HepG2 (cell line): ENCODE results near the gene THOP1. TPM values are rescaled to one million over a fixed set of nuclear protein-coding genes. Genes with fewer than 3 reads are reported as not detected.

Source experiments
- ATAC-seq: fragments of 200-7000 bp; cut with Tn5 transposase; 3 replicates; pipeline ENCODE4 v1.9.1; 2020; ENCODE audit warnings: mild to moderate bottlenecking, moderate library complexity
- BruUV-seq: library from RNA; stranded (reverse); fragments of 400-500 nt; replicated peaks from 2 replicates; lab custom pipeline; 2021; lab: Mats Ljungman, UMichigan
- CTCF ChIA-PET: fragments of 300-600 bp; formaldehyde crosslinking; extraction: SDS; loops from one replicate; lab custom pipeline; 2021; ENCODE audit warnings: low total read pairs, inconsistent platforms, low intra/inter-chr PET ratio; lab: Yijun Ruan, JAX
- POLR2A ChIA-PET: fragments of 350-600 bp; sonication (Branson Sonifier 250); formaldehyde crosslinking; loops from one replicate; lab custom pipeline; 2020; ENCODE audit warnings: antibody characterized with exemption, inconsistent platforms; lab: Yijun Ruan, JAX
- DNase-seq: peaks from one replicate; pipeline ENCODE4 v3.0.0-alpha.2; 2015; ENCODE audit warnings: low spot score
- FAIRE-seq: peaks from 3 replicates; lab custom pipeline; 2011; peaks lifted over from hg19 to GRCh38; lab: Jason Lieb, UNC
- H2AFZ ChIP-seq: one replicate; pipeline ENCODE4 v1.6.1; 2011; ENCODE audit warnings: low read length, inconsistent platforms
- H3K27ac ChIP-seq: fragments of 300-600 bp; 3 replicates; pipeline ENCODE4 v1.8.0; 2011; ENCODE audit warnings: mixed run types, mild to moderate bottlenecking, mixed read lengths, low read length, inconsistent platforms; ENCODE audit not compliant: insufficient read depth; ENCODE audit errors: extremely low read length
- H3K27me3 ChIP-seq, 2 experiments: fragments of 200-600 bp in 1 of 2; 2 replicates in 1 of 2; 3 replicates in 1 of 2; pipeline versions ENCODE4 v1.6.0 to v1.8.0; 2011; ENCODE audit warnings: low read length in 2 of 2, mild to moderate bottlenecking in 2 of 2, moderate library complexity in 2 of 2, inconsistent platforms in 1 of 2; ENCODE audit not compliant: insufficient read depth in 2 of 2, control insufficient read depth in 1 of 2
- H3K36me3 ChIP-seq, 2 experiments: fragments of 200-600 bp in 1 of 2; replicated peaks in 1 of 2; 2 replicates in 1 of 2; 3 replicates in 1 of 2; pipeline versions ENCODE4 v1.5.1 to v1.8.0; 2011; ENCODE audit warnings: low read length in 2 of 2, inconsistent platforms in 1 of 2; ENCODE audit not compliant: insufficient read depth in 2 of 2, control insufficient read depth in 1 of 2
- H3K4me1 ChIP-seq: 2 replicates; pipeline ENCODE4 v1.5.1; 2012; ENCODE audit warnings: low read length, inconsistent platforms; ENCODE audit not compliant: insufficient read depth
- H3K4me2 ChIP-seq: 2 replicates; pipeline ENCODE4 v1.6.0; 2011; ENCODE audit warnings: low read depth, low read length, inconsistent platforms
- H3K4me3 ChIP-seq, 3 experiments: fragments of 200-600 bp in 1 of 3; sonication (generic), shearing (Covaris generic) in 1 of 3; replicated peaks in 1 of 3; 2 replicates each; pipeline ENCODE4 v1.5.1; 2011 to 2016; ENCODE audit warnings: low read length in 3 of 3, inconsistent platforms in 2 of 3, low read depth in 2 of 3, mild to moderate bottlenecking in 2 of 3, control low read depth in 1 of 3, mixed read lengths in 1 of 3; ENCODE audit not compliant: insufficient read depth in 1 of 3
- H3K79me2 ChIP-seq: one replicate; pipeline ENCODE4 v1.6.1; 2011; ENCODE audit warnings: low read length, inconsistent platforms; ENCODE audit not compliant: insufficient read depth
- H3K9ac ChIP-seq: 2 replicates; pipeline ENCODE4 v1.6.0; 2011; ENCODE audit warnings: mild to moderate bottlenecking, low read depth, low read length, inconsistent platforms; ENCODE audit not compliant: insufficient read depth
- H3K9me3 ChIP-seq: 2 replicates; pipeline ENCODE4 v1.5.1; 2012; ENCODE audit warnings: mild to moderate bottlenecking, low read length
- H4K20me1 ChIP-seq: 2 replicates; pipeline ENCODE4 v1.6.0; 2011; ENCODE audit warnings: inconsistent platforms, mild to moderate bottlenecking, low read length, moderate library complexity; ENCODE audit not compliant: insufficient read depth
- FOXK2 ChIP-seq: fragments of 450-650 bp; IDR thresholded peaks from 2 replicates; pipeline ENCODE4 v1.6.1; 2016
- GLI4 ChIP-seq: sonication (generic); formaldehyde crosslinking; IDR thresholded peaks from 2 replicates; pipeline ENCODE4 v1.5.1; 2020; ENCODE audit warnings: missing genetic modification reagents, mild to moderate bottlenecking, moderate library complexity, borderline replicate concordance
- GMEB1 ChIP-seq: sonication (generic); formaldehyde crosslinking; IDR thresholded peaks from 2 replicates; pipeline ENCODE4 v1.5.1; 2020; ENCODE audit warnings: missing genetic modification reagents, mild to moderate bottlenecking, borderline replicate concordance
- MIER3 ChIP-seq: IDR thresholded peaks from 2 replicates; pipeline ENCODE4 v1.6.1; 2016; ENCODE audit warnings: missing compliant biosample characterization, borderline replicate concordance
- SOX13 ChIP-seq, 3 experiments: fragments of 450-650 bp in 1 of 3; sonication (generic) in 1 of 3; formaldehyde crosslinking in 1 of 3; IDR thresholded peaks in 2 of 3; conservative IDR thresholded peaks in 1 of 3; 2 replicates each; pipeline versions ENCODE4 v1.5.0 to v1.6.1; 2016 to 2020; ENCODE audit warnings: antibody characterized with exemption in 1 of 3, mild to moderate bottlenecking in 1 of 3, missing compliant biosample characterization in 1 of 3, missing genetic modification reagents in 1 of 3, moderate library complexity in 1 of 3
- TGIF2 ChIP-seq: IDR thresholded peaks from 2 replicates; pipeline ENCODE4 v1.6.1; 2016; ENCODE audit warnings: control low read depth, missing compliant biosample characterization
- ZNF18 ChIP-seq: sonication (generic); formaldehyde crosslinking; IDR thresholded peaks from 2 replicates; pipeline ENCODE4 v1.8.0; 2022; ENCODE audit warnings: mild to moderate bottlenecking, missing genetic modification reagents; ENCODE audit not compliant: insufficient replicate concordance
- ZNF543 ChIP-seq: sonication (generic); formaldehyde crosslinking; IDR thresholded peaks from 2 replicates; pipeline ENCODE4 v1.4.0; 2020; ENCODE audit warnings: mild to moderate bottlenecking, missing genetic modification reagents
- ZNF547 ChIP-seq: sonication (generic); formaldehyde crosslinking; IDR thresholded peaks from 2 replicates; pipeline ENCODE4 v1.5.1; 2020; ENCODE audit warnings: mild to moderate bottlenecking, missing genetic modification reagents
- ZNF550 ChIP-seq: sonication (generic); formaldehyde crosslinking; IDR thresholded peaks from 2 replicates; pipeline ENCODE4 v1.4.0; 2020; ENCODE audit warnings: mild to moderate bottlenecking, missing genetic modification reagents, borderline replicate concordance
- ZNF614 ChIP-seq: IDR thresholded peaks from 2 replicates; pipeline ENCODE4 v1.6.1; 2018; ENCODE audit warnings: missing biosample characterization, missing genetic modification reagents, inconsistent platforms, borderline replicate concordance
- WGBS: methylation state at CpG from one replicate; pipeline ENCODE4 v1.1.6; 2017; ENCODE audit warnings: low lambda C conversion rate; 5-methylcytosine and 5-hydroxymethylcytosine counted together
- in situ Hi-C: cut with HindIII; loops from 2 replicates; pipeline ENCODE4 v1.10.0; 2017; ENCODE audit warnings: low pct_unique_long_range_greater_than_20kb; ENCODE audit not compliant: extremely low pct_ligation_motif_present
- intact Hi-C: fragments of 100-400 bp; cut with micrococcal nuclease; formaldehyde crosslinking; loops from one replicate; pipeline ENCODE4 v1.10.0; 2022; ENCODE audit not compliant: unreplicated experiment
- polyA plus RNA-seq, 8 experiments: library from polyadenylated mRNA; depleted of rRNA in 3 of 8; stranded (reverse) in 7 of 8; unstranded in 1 of 8; fragments of >200 nt; fragmentation: Illumina TruSeq in 4 of 8; extraction: Trizol in 4 of 8; gene quantifications; 2 replicates each; pipeline versions ENCODE4 v1.2.1 to v1.2.3, GENCODE V29; 2011 to 2016; ENCODE audit warnings: low read depth in 4 of 8, missing spikeins in 1 of 8, mixed read lengths in 1 of 8; ENCODE audit not compliant: insufficient read depth in 1 of 8
- total RNA-seq, 5 experiments: library from RNA; depleted of rRNA; stranded (reverse); fragments of >200 nt; fragmentation: Illumina TruSeq; extraction: Trizol; gene quantifications; 2 replicates each; pipeline ENCODE4 v1.2.3, GENCODE V29; 2016; ENCODE audit warnings: low read depth in 1 of 5
- TF ChIP-seq, protein P1 (sequence below): sonication (generic); formaldehyde crosslinking; IDR thresholded peaks from 2 replicates; pipeline ENCODE4 v1.8.1; 2023; ENCODE audit warnings: mild to moderate bottlenecking, moderate library complexity, missing genetic modification reagents

THOP1 gene
- total and polyA plus RNA-seq, 2 of the 13 experiments (the other 11 are each of a cell fraction or from before 2014, with no cell fraction given): 74.4 to 116 TPM

- TF ChIP-seq SOX13 (IDR thresholded peaks at IDR 0.05): no peak
- TF ChIP-seq SOX13 (CRISPR knock-in tag; conservative IDR thresholded peaks at IDR 0.05 in 1 of 2, IDR thresholded peaks at IDR 0.05 in 1 of 2): peak in 1 of 2 experiments; percentile 25; a peak in 1 of 4 replicates
- TF ChIP-seq ZNF543 (CRISPR knock-in tag): no peak
Measured at GRCh38 chr19:2788237-2788636, 2.9 kb downstream of the THOP1 start (continued).

DNA sequence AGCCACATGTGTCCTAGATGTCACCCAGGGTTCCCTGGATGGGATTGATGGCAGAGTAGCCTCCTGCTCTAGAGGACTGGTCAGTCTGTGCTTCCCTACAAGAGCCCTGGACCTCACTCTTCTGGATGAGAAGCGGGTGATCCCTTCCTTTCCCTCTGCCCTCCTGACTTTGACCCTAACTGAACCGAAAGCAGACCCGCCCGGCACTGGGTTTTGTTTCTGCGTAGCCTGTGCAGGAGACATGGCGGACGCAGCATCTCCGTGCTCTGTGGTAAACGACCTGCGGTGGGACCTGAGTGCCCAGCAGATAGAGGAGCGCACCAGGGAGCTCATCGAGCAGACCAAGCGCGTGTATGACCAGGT, 4.9 kb downstream of the THOP1 start:
- POLR2A ChIA-PET: no interaction called here
- TF ChIP-seq ZNF547 (CRISPR knock-in tag): 0 out of 2 replicates have a peak, but pooled peaks have one; percentile 3
- TF ChIP-seq FOXK2: no peak
- 0 out of 2 replicates have a peak, but pooled peaks have one; percentile 5 for TF ChIP-seq GMEB1
- 0 out of 2 replicates have a peak, but pooled peaks have one; percentile 31 for TF ChIP-seq ZNF550 (CRISPR knock-in tag)
- TF ChIP-seq, protein P1, sequence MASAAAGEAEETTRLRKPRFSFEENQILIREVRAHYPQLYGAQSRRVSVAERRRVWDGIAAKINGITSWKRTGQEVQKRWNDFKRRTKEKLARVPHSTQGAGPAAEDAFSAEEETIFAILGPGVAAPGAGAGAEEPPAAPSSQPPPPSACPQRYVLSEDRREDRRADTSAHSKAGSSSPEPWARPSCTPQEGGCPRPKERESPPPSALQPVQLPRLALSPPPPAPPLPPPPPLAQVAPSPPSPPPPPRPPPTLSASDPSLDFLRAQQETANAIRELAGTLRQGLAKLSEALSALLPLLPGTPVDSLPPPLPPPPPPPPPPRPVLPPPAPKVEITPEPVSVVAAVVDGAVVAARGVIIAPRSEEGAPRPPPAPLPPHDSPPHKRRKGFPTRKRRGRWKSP (CRISPR knock-in tag): peak; percentile 4; the same call in 1 of the 2 replicates
- TF ChIP-seq MIER3 (CRISPR knock-in tag): no peak
- 0 out of 2 replicates have a peak, but pooled peaks have one; percentile 27 for TF ChIP-seq TGIF2
- TF ChIP-seq ZNF614 (CRISPR knock-in tag): 0 out of 2 replicates have a peak, but pooled peaks have one; percentile 6
- TF ChIP-seq ZNF18 (CRISPR knock-in tag): peak; percentile 8
- 0 out of 2 replicates have a peak, but pooled peaks have one; percentile 13 for TF ChIP-seq GLI4 (CRISPR knock-in tag)
- TF ChIP-seq, all 625 proteins: peak for 8
- H3K9ac ChIP-seq: no peak overlapping the region
- H3K27ac ChIP-seq: peak overlapping the region; percentile 50
- peaks cover 15% of the 10 kb centered on the region for H4K20me1 ChIP-seq
- no peak for FAIRE-seq
- no TSS peak for BruUV-seq
- no peak overlapping the region for H2AFZ ChIP-seq
- no peak for ATAC-seq
- 91% methylated on average over 14 of the region's 14 CpGs for WGBS
- peak overlapping the region; percentile 61 for H3K4me2 ChIP-seq
- in situ Hi-C loops: no loop called here
- peak overlapping the region in 1 of 3 experiments; percentile 50; a peak in 1 of 6 replicates for H3K4me3 ChIP-seq
- H3K79me2 ChIP-seq: peaks cover 35% of the 10 kb centered on the region
- no peaks in the 10 kb centered on the region for H3K9me3 ChIP-seq
- H3K4me1 ChIP-seq: peaks cover 57% of the 10 kb centered on the region
- CTCF ChIA-PET: no interaction called here
- no peak for DNase-seq
- peaks cover 8 to 32% of the 10 kb centered on the region in 2 experiments for H3K36me3 ChIP-seq
- intact Hi-C loops: no loop called here
- H3K27me3 ChIP-seq: no peaks in the 10 kb centered on the region; a peak in 1 of 5 replicates
